PC-3 (cell line): ENCODE results near the gene KCTD11. TPM values are rescaled to one million over a fixed set of nuclear protein-coding genes. Genes with fewer than 3 reads are reported as not detected.

Experiments used
- ATAC-seq: fragments of 200-7000 bp; cut with Tn5 transposase; 2 replicates; pipeline ENCODE4 v1.9.1; 2020; ENCODE audit warnings: mild to moderate bottlenecking, moderate library complexity
- BruUV-seq: library from RNA; stranded (reverse); fragments of 400-500 nt; replicated peaks from 2 replicates; lab custom pipeline; 2021; lab: Mats Ljungman, UMichigan
- CTCF ChIA-PET: fragments of 300-600 bp; sonication (Branson Sonifier 250); formaldehyde crosslinking; loops from one replicate; lab custom pipeline; 2022; ENCODE audit warnings: antibody characterized with exemption; lab: Charles Lee
- POLR2A ChIA-PET: fragments of 300-600 bp; sonication (Branson Sonifier 250); formaldehyde crosslinking; loops from one replicate; lab custom pipeline; 2022; ENCODE audit warnings: antibody characterized with exemption; ENCODE audit not compliant: unreplicated experiment; lab: Charles Lee
- DNase-seq: peaks from one replicate; pipeline ENCODE4 v3.0.0-alpha.2; 2015
- H2AFZ ChIP-seq: fragments of 300-600 bp; sonication (generic); 2 replicates; pipeline ENCODE4 v1.6.0; 2016; ENCODE audit warnings: antibody characterized with exemption, low read length
- H3F3A ChIP-seq: fragments of 300-600 bp; sonication (generic); one replicate; pipeline ENCODE4 v1.6.0; 2017; ENCODE audit warnings: antibody characterized with exemption, low read length, control low read depth, mild to moderate bottlenecking; ENCODE audit not compliant: unreplicated experiment
- H3K27ac ChIP-seq: fragments of 300-600 bp; sonication (generic); 2 replicates; pipeline ENCODE4 v1.5.1; 2016; ENCODE audit warnings: mild to moderate bottlenecking, low read length
- H3K27me3 ChIP-seq: fragments of 300-600 bp; sonication (generic); 2 replicates; pipeline ENCODE4 v1.6.1; 2016; ENCODE audit warnings: low read length, mixed read lengths
- H3K36me3 ChIP-seq: fragments of 300-600 bp; sonication (generic); 2 replicates; pipeline ENCODE4 v1.6.1; 2016; ENCODE audit warnings: low read depth, mixed run types, low read length, mixed read lengths
- H3K4me1 ChIP-seq: fragments of 300-600 bp; sonication (generic); 2 replicates; pipeline ENCODE4 v1.5.1; 2016; ENCODE audit warnings: low read length; ENCODE audit not compliant: insufficient read depth
- H3K4me2 ChIP-seq: fragments of 300-600 bp; sonication (generic); 2 replicates; pipeline ENCODE4 v1.6.0; 2016; ENCODE audit warnings: low read length
- H3K4me3 ChIP-seq: fragments of 300-600 bp; sonication (generic); 2 replicates; pipeline ENCODE4 v1.5.1; 2016; ENCODE audit warnings: mild to moderate bottlenecking, low read length, mixed read lengths
- H3K79me2 ChIP-seq: fragments of 300-600 bp; sonication (generic); 2 replicates; pipeline ENCODE4 v1.6.1; 2017; ENCODE audit warnings: low read length, mixed read lengths
- H3K9ac ChIP-seq: fragments of 300-600 bp; sonication (generic); 2 replicates; pipeline ENCODE4 v1.6.0; 2016; ENCODE audit warnings: mild to moderate bottlenecking, low read length
- H3K9me2 ChIP-seq: fragments of 300-600 bp; sonication (generic); replicated peaks from 2 replicates; pipeline ENCODE4 v1.6.1; 2016; ENCODE audit warnings: mixed run types, low read length, mixed read lengths
- H3K9me3 ChIP-seq: fragments of 300-600 bp; sonication (generic); 2 replicates; pipeline ENCODE4 v1.6.1; 2016; ENCODE audit warnings: low read length, mixed read lengths
- H4K20me1 ChIP-seq: fragments of 300-600 bp; sonication (generic); 2 replicates; pipeline ENCODE4 v1.6.1; 2016; ENCODE audit warnings: low read length, mixed read lengths
- CTCF ChIP-seq: fragments of 300-600 bp; sonication (generic); conservative IDR thresholded peaks from 2 replicates; pipeline ENCODE4 v1.5.1; 2017; ENCODE audit warnings: antibody characterized with exemption, low read depth, mild to moderate bottlenecking, low read length
- EZH2 ChIP-seq: fragments of 300-600 bp; sonication (generic); IDR thresholded peaks from one replicate; pipeline ENCODE4 v1.6.1; 2017; ENCODE audit warnings: antibody characterized with exemption, mild to moderate bottlenecking, low read length; ENCODE audit not compliant: unreplicated experiment
- EZH2phosphoT487 ChIP-seq: fragments of 300-600 bp; sonication (generic); IDR thresholded peaks from 2 replicates; pipeline ENCODE4 v1.6.1; 2018; ENCODE audit warnings: mild to moderate bottlenecking, antibody characterized with exemption, low read length, borderline replicate concordance
- intact Hi-C: fragments of 100-400 bp; cut with micrococcal nuclease; formaldehyde crosslinking; loops from 2 replicates; pipeline ENCODE4 v1.9.0; 2023
- total RNA-seq: library from RNA; depleted of rRNA; stranded (reverse); fragments of >200 nt; gene quantifications from 2 replicates; pipeline ENCODE4 v1.2.3, GENCODE V29; 2014

Gene KCTD11
- total RNA-seq, 1 experiment from 2014 or later = 7.0 TPM

- Histone ChIP-seq H3K79me2 (peaks cover 2% of the 10 kb centered on the region), H3K9me2 (no peaks in the 10 kb centered on the region), H2AFZ (no peak overlapping the region), H3F3A (no peaks in the 10 kb centered on the region), H3K9ac (no peak overlapping the region), H4K20me1 (no peaks in the 10 kb centered on the region), H3K27ac (no peak overlapping the region), H3K4me1 (no peaks in the 10 kb centered on the region), H3K36me3 (peaks cover 11% of the 10 kb centered on the region; the same call in 1 of the 2 replicates), H3K9me3 (no peaks in the 10 kb centered on the region), H3K4me2 (no peak overlapping the region), H3K4me3 (no peak overlapping the region), H3K27me3 (no peaks in the 10 kb centered on the region)
- ChIA-PET POLR2A (no interaction called here), CTCF (no interaction called here)
- no peak for ATAC-seq
- TF ChIP-seq EZH2 = no peak
- TF ChIP-seq CTCF = no peak
- no peak for TF ChIP-seq EZH2phosphoT487
- intact Hi-C loops = no loop called here
- no TSS peak for BruUV-seq
- no peak for DNase-seq
These were observed 29.3 kb upstream of the KCTD11 start for GRCh38 chr17:7322520-7323194.

- Histone ChIP-seq H3K36me3 (peaks cover 11% of the 10 kb centered on the region; the same call in 1 of the 2 replicates), H3K9me3 (no peaks in the 10 kb centered on the region), H2AFZ (no peak overlapping the region), H3K79me2 (peaks cover 15% of the 10 kb centered on the region), H3K9ac (no peak overlapping the region), H3K4me1 (0 out of 2 replicates have a peak, but pooled peaks cover 6% of the 10 kb centered on the region), H3F3A (no peaks in the 10 kb centered on the region), H3K27ac (no peak overlapping the region), H3K4me2 (no peak overlapping the region), H3K9me2 (no peaks in the 10 kb centered on the region), H4K20me1 (no peaks in the 10 kb centered on the region), H3K27me3 (no peaks in the 10 kb centered on the region), H3K4me3 (no peak overlapping the region)
- no TSS peak for BruUV-seq
- intact Hi-C loops = no loop called here
- ChIA-PET POLR2A (no interaction called here), CTCF (no interaction called here)
- DNase-seq = peak; percentile 7
- TF ChIP-seq EZH2 = no peak
- TF ChIP-seq EZH2phosphoT487 = no peak
- peak; percentile 56 for TF ChIP-seq CTCF
- no peak; the same call in 1 of the 2 replicates for ATAC-seq
These were observed 28.1 kb upstream of the KCTD11 start for GRCh38 chr17:7323731-7324437.

GRCh38 chr17:7324438-7324779 is 27.6 kb upstream of the KCTD11 start:
- intact Hi-C loops = no loop called here

More at GRCh38 chr17:7324438-7324779, 27.6 kb upstream of the KCTD11 start:
- no peaks in the 10 kb centered on the region for H3K9me2 ChIP-seq
- H3K9me3 ChIP-seq = no peaks in the 10 kb centered on the region
- H3K4me2 ChIP-seq = no peak overlapping the region
- no peak overlapping the region for H2AFZ ChIP-seq
- H4K20me1 ChIP-seq = no peaks in the 10 kb centered on the region
- H3K9ac ChIP-seq = no peak overlapping the region
- ATAC-seq (no peak), DNase-seq (no peak)
- H3K27me3 ChIP-seq = no peaks in the 10 kb centered on the region
- BruUV-seq = no TSS peak
- H3K4me1 ChIP-seq = 0 out of 2 replicates have a peak, but pooled peaks cover 6% of the 10 kb centered on the region
- peaks cover 16% of the 10 kb centered on the region for H3K79me2 ChIP-seq
- TF ChIP-seq EZH2phosphoT487 = no peak
- TF ChIP-seq CTCF = no peak
- TF ChIP-seq EZH2 = no peak
- H3K27ac ChIP-seq = no peak overlapping the region
- no peak overlapping the region for H3K4me3 ChIP-seq
- H3F3A ChIP-seq = no peaks in the 10 kb centered on the region
- CTCF ChIA-PET = no interaction called here
- POLR2A ChIA-PET = no interaction called here
- H3K36me3 ChIP-seq = peaks cover 11% of the 10 kb centered on the region; the same call in 1 of the 2 replicates
